Activated CD4-positive, alpha-beta memory T cell treated with anti-CD3 and anti-CD28 coated beads for 36 hours (primary cell): Measurements from ENCODE around the gene CNIH1. TPM values are rescaled to one million over a fixed set of nuclear protein-coding genes. Genes with fewer than 3 reads are reported as not detected.
"Not testable (repeated sequence)": the region's sequence is repeated elsewhere in the genome, so short reads cannot be mapped to it uniquely, and the experiment has no call there.

Experiments
- CTCF ChIA-PET: fragments of 350-600 bp; sonication (Branson Sonifier 250); formaldehyde crosslinking; loops from one replicate; lab custom pipeline; 2021; ENCODE audit warnings: antibody characterized with exemption, inconsistent platforms; lab: Charles Lee
- POLR2A ChIA-PET: fragments of 350-600 bp; sonication (Branson Sonifier 250); formaldehyde crosslinking; loops from one replicate; lab custom pipeline; 2021; ENCODE audit warnings: antibody characterized with exemption; lab: Charles Lee
- DNase-seq: peaks from one replicate; pipeline ENCODE4 v3.0.0-alpha.2; 2020
- H3K27ac Mint-ChIP-seq: one replicate; pipeline ENCODE4 v1.8.0; 2021; ENCODE audit warnings: mixed read lengths
- H3K27me3 Mint-ChIP-seq: one replicate; pipeline ENCODE4 v1.8.0; 2021; ENCODE audit warnings: mixed read lengths
- H3K36me3 Mint-ChIP-seq: one replicate; pipeline ENCODE4 v1.8.0; 2021; ENCODE audit warnings: mixed read lengths
- H3K4me1 Mint-ChIP-seq: one replicate; pipeline ENCODE4 v1.8.0; 2021; ENCODE audit warnings: low read depth, mixed read lengths
- H3K4me3 Mint-ChIP-seq: one replicate; pipeline ENCODE4 v1.8.0; 2021; ENCODE audit warnings: mild to moderate bottlenecking, mixed read lengths
- H3K9me3 Mint-ChIP-seq: one replicate; pipeline ENCODE4 v1.8.0; 2021; ENCODE audit warnings: mixed read lengths
- intact Hi-C: fragments of 100-400 bp; cut with micrococcal nuclease; formaldehyde crosslinking; loops from one replicate; pipeline ENCODE4 v1.15.1; 2023
- total RNA-seq, 2 experiments: library from RNA; stranded (reverse); gene quantifications; one replicate each; pipeline ENCODE4 v1.2.3, GENCODE V29; 2021

The CNIH1 gene
- total RNA-seq, 2 experiments from 2014 or later = 84.2 to 89.9 TPM

DNA sequence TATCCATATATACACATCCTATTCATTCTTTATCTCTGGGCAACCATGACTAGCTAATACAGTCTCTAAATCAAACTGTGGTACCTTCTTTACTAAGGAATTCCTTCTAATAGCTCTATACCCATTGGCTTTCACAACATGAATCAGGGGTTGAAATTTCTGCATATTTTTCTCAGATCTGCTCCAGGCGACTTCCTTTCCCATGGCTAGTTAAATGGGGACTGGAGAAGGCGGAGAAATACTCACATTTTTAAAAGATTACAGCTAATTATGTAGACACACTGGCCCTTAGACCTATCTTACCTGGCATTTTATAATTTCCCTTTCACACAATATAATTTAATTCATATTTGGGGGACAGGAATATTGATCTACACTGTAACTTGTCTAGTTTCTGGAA lies 45.5 kb downstream of the CNIH1 start:
- Mint-ChIP-seq H3K4me3 (no peak overlapping the region), H3K27ac (no peak overlapping the region), H3K4me1 (peaks cover 17% of the 10 kb centered on the region), H3K9me3 (no peaks in the 10 kb centered on the region), H3K27me3 (peaks cover under 1% of the 10 kb centered on the region), H3K36me3 (peaks cover 1% of the 10 kb centered on the region)
- DNase-seq = no peak
- intact Hi-C loops = loop anchor here (1.0 to 2.0 kb wide), 5 partner anchors 40 to 507 kb away; partner anchors contain the start of genes CGRRF1, CNIH1, GCH1 and GMFB
- POLR2A ChIA-PET = interaction anchor here (1.9 kb wide), 1 partner anchor 381 kb away, joined by 4 read pairs; no protein-coding TSS in a partner anchor
- CTCF ChIA-PET = interaction anchor here (0.9 to 1.4 kb wide), 2 partner anchors 33 to 379 kb away, joined by 3 read pairs; no protein-coding TSS in a partner anchor

DNA sequence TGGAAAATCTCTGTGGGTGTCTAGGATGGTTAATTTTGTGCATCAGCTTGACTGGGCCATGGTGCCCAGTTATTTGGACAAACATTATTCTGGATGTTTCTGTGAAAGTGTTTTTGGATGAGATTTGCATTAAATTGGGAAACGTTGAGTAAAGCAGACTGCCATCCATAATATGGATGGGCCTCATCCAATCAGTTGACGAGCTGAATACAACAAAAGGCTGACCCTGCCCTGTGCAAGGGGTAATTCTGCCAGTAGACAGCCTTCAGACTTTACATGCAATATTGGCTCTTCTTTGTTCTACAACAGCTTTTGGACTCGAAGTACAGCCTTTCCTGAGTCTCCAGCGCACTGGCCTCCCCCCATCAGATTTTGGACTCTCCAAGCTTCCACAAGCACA lies 45.9 kb downstream of the CNIH1 start:
- ChIA-PET CTCF (interaction anchor here (0.9 kb wide), 1 partner anchor 379 kb away, joined by 3 read pairs; no protein-coding TSS in a partner anchor), POLR2A (interaction anchor here (1.9 kb wide), 1 partner anchor 381 kb away, joined by 4 read pairs; no protein-coding TSS in a partner anchor)
- no peak overlapping the region for H3K27ac Mint-ChIP-seq
- peaks cover 17% of the 10 kb centered on the region for H3K4me1 Mint-ChIP-seq
- intact Hi-C loops = no loop called here
- no peak overlapping the region for H3K4me3 Mint-ChIP-seq
- H3K27me3 Mint-ChIP-seq = peaks cover 1% of the 10 kb centered on the region
- H3K9me3 Mint-ChIP-seq = no peaks in the 10 kb centered on the region
- no peak for DNase-seq
- peaks cover 1% of the 10 kb centered on the region for H3K36me3 Mint-ChIP-seq

DNA sequence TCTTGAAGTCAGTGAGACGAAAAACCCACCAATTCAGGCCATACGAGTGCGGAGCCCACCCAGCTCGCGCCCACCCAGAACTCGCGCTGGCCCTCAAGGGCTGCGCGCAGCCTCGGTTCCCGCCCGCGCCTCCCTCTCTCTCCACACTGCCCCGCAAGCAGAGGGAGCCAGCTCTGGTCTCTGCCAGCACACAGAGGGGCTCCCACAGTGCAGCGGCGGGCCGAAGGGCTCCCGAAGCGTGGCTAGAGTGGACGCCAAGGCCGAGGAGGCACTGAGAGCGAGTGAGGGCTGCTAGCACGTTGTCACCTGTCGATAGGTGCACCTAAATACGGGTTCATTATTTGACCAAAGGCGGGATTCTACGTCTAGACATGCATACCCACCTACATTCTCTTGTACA lies 46.6 kb downstream of the CNIH1 start:
- POLR2A ChIA-PET = no interaction called here
- Mint-ChIP-seq H3K9me3 (no peaks in the 10 kb centered on the region), H3K4me1 (peaks cover 17% of the 10 kb centered on the region), H3K27me3 (peaks cover 1% of the 10 kb centered on the region), H3K27ac (no peak overlapping the region), H3K36me3 (peaks cover 1% of the 10 kb centered on the region), H3K4me3 (no peak overlapping the region)
- no peak for DNase-seq
- intact Hi-C loops = no loop called here
- CTCF ChIA-PET = interaction anchor here (1.1 kb wide), 1 partner anchor 13 kb away, joined by 3 read pairs; no protein-coding TSS in a partner anchor

DNA sequence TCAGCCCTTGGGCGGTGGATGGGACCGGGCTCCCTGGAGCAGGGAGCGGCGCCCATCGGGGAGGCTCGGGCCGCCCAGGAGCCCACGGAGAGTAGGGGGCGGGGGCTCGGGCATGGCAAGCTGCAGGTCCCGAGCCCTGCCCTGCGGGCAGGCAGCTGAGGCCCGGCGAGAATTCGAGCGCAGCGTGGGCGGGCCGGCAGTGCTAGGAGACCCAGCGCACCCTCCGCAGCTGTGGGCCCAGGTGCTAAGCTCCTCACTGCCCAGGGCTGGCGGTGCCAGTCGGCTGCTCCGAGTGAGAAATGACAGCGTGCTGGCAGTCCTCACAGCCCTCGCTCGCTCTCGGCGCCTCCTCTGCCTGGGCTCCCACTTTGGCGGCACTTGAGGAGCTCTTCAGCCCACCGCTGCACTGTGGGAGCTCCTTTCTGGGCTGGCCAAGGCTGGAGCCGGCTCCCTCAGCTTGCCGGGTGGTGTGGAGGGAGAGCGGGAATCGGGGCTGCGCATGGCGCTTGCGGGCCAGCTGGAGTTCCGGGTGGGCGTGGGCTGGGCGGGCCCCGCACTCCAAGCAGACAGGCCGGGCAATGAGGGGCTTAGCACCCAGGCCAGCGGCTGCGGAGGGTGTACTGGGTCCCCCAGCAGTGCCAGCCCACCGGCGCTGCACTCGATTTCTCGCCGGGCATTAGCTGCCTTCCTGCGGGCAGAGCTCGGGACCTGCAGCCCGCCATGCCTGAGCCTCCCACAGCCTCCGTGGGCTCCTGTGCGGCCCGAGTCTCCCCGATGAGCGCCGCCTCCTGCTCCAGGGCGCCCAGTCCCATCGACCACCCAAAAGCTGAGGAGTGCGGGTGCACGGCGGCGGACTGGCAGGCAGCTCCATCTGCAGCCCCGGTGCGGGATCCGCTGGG lies 47.9 kb downstream of the CNIH1 start:
- H3K9me3 Mint-ChIP-seq, H3K27ac Mint-ChIP-seq, H3K27me3 Mint-ChIP-seq, DNase-seq, H3K36me3 Mint-ChIP-seq, intact Hi-C loops, POLR2A ChIA-PET, H3K4me3 Mint-ChIP-seq, H3K4me1 Mint-ChIP-seq: not testable (repeated sequence)
- CTCF ChIA-PET = interaction anchor here (1.1 kb wide), 1 partner anchor 12 kb away, joined by 3 read pairs; no protein-coding TSS in a partner anchor

DNA sequence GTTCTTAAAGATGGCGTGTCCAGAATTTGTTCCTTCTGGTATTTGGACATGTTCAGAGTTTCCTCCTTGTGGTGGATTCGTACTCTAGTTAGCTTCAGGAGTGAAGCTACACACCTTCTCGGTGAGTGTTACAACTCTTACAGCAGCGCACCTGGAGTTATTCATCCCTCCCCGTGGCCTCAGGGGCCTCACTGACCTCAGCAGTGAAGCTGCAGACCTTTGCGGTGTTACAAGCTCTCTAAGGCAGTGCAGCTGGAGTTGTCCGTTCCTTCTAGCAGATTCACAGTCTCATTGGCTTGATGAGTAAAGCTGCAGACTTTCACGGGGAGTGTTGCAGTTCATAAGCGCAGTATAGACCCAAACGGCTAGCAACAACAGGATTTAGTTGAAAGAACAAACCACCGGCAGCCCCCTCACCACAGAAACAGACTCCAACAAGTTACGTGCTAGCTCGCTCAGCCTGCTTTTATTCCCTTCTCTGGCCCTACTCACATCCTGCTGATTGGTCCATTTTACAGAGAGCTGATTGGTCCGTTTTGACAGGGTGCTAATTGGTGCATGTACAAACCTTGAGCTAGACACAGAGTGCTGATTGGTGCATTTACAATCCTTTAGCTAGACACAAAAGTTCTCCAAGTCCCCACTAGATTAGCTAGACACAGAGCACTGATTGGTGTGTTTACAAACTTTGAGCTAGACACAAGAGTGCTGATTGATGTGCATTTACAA lies 48.9 kb downstream of the CNIH1 start:
- H3K27me3 Mint-ChIP-seq = peaks cover 9% of the 10 kb centered on the region
- H3K9me3 Mint-ChIP-seq = no peaks in the 10 kb centered on the region
- ChIA-PET CTCF (no interaction called here), POLR2A (no interaction called here)
- no peaks in the 10 kb centered on the region for H3K36me3 Mint-ChIP-seq
- no peak overlapping the region for H3K4me3 Mint-ChIP-seq
- no peak overlapping the region for H3K27ac Mint-ChIP-seq
- intact Hi-C loops = no loop called here
- H3K4me1 Mint-ChIP-seq = peaks cover under 1% of the 10 kb centered on the region
- no peak for DNase-seq

DNA sequence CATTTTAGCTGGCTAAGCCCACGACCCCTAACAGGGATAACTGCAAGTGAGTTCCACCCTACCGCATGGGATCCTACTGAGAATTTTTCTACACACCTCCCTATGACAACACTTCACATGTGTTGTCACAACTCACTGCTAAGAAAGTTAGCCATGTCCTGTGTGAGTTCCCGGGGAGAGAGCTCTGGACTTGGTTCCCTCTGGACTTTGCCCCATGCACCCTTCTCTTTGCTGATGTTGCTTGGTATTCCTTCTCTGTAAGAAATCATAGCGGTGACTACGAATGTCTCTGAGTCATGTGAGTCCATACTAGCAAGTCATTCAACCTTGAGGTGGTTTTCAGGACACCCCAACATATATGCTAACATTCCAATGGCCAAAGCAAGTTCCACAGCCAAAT lies 53.8 kb downstream of the CNIH1 start:
- H3K4me3 Mint-ChIP-seq = no peak overlapping the region
- ChIA-PET CTCF (no interaction called here), POLR2A (no interaction called here)
- H3K9me3 Mint-ChIP-seq = no peaks in the 10 kb centered on the region
- peaks cover 12% of the 10 kb centered on the region for H3K27me3 Mint-ChIP-seq
- no peaks in the 10 kb centered on the region for H3K4me1 Mint-ChIP-seq
- no peak for DNase-seq
- H3K36me3 Mint-ChIP-seq = no peaks in the 10 kb centered on the region
- no peak overlapping the region for H3K27ac Mint-ChIP-seq
- intact Hi-C loops = no loop called here

DNA sequence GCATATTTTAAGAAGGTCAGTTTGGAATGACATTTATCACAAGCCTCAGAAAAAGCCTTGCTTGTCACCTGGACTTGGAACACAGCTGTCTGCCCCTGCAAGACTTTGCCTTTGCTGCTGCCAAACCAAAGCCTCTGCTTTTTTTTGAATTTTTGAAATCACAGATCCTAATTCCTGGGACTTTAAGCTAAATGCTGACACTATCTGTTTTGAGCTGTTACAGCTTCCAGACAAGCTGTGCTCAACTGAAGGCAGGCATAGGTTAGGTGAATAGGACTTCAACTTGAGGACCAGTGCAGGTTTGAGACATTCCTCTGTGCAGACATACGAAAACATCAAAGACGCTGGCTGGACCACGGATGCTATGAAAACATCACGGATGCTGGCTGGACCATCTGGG lies 55.6 kb downstream of the CNIH1 start:
- CTCF ChIA-PET = no interaction called here
- Mint-ChIP-seq H3K4me3 (no peak overlapping the region), H3K27ac (no peak overlapping the region), H3K9me3 (peaks cover 2% of the 10 kb centered on the region), H3K27me3 (peaks cover 11% of the 10 kb centered on the region), H3K36me3 (no peaks in the 10 kb centered on the region), H3K4me1 (no peaks in the 10 kb centered on the region)
- intact Hi-C loops = no loop called here
- no peak for DNase-seq
- POLR2A ChIA-PET = no interaction called here

DNA sequence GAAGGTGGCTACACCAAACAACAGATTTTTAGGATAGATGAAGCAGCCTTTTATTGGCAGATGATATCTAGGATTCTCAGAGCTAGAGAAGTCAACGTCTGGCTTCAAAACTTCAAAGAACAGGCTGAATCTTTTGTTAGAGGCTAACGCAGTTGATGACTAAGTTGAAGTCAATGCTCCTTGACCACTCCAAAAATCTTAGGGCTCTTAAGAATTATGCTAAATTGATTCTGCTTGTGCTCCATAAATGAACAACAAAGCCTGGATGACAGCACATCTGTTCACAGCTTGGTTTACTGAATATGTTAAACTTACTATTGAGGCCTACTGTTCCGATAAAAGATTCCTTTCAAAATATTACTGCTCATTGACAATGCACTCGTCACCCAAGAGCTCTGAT lies 57.3 kb downstream of the CNIH1 start:
- Mint-ChIP-seq H3K27ac (no peak overlapping the region), H3K9me3 (peaks cover 2% of the 10 kb centered on the region), H3K27me3 (peaks cover 13% of the 10 kb centered on the region), H3K4me1 (no peaks in the 10 kb centered on the region), H3K36me3 (no peaks in the 10 kb centered on the region), H3K4me3 (no peak overlapping the region)
- ChIA-PET POLR2A (no interaction called here), CTCF (interaction anchor here (1.2 kb wide), 1 partner anchor 36 kb away, joined by 3 read pairs; no protein-coding TSS in a partner anchor)
- no peak for DNase-seq
- intact Hi-C loops = no loop called here

DNA sequence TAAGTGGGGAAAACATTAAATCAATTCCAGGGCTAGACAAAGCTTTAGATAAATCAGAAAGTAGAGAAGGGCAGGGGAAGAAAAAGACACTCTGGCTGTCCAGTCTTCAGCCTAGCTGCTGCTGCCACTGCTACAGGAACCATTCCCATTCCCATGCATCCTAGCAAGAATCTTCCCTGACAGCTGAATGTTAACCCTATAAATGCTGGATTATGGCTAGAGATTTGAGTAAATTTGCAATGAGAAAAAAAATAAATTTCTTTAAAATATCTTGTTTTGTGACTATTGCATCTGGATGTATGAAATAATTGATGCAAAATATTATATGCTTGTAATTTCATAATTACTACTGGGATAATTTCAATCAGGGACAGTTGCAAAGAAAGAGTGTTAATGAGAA lies 59.4 kb downstream of the CNIH1 start:
- H3K36me3 Mint-ChIP-seq = no peaks in the 10 kb centered on the region
- peaks cover 2% of the 10 kb centered on the region for H3K9me3 Mint-ChIP-seq
- POLR2A ChIA-PET = no interaction called here
- H3K27ac Mint-ChIP-seq = no peak overlapping the region
- CTCF ChIA-PET = interaction anchor here (0.6 to 1.1 kb wide), 2 partner anchors 12 to 310 kb away, joined by 3 read pairs; no protein-coding TSS in a partner anchor
- no peak for DNase-seq
- no peak overlapping the region for H3K4me3 Mint-ChIP-seq
- H3K27me3 Mint-ChIP-seq = peaks cover 6% of the 10 kb centered on the region
- no peaks in the 10 kb centered on the region for H3K4me1 Mint-ChIP-seq
- intact Hi-C loops = no loop called here

DNA sequence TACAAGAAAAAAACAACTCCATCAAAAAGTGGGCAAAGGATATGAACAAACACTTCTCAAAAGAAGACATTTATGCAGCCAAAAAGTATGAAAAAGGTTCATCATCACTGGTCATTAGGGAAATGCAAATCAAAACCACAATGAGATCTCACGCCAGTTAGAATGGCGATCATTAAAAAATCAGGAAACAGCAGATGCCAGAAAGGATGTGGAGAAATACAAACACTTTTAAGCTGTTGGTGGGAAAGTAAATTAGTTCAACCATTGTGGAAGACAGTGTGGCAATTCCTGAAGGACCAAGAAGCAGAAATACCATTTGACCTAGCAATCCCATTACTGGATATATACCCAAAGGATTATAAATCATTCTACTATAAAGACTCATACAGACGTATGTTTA lies 60.6 kb downstream of the CNIH1 start:
- H3K9me3 Mint-ChIP-seq, intact Hi-C loops, H3K27ac Mint-ChIP-seq, DNase-seq, H3K36me3 Mint-ChIP-seq, H3K27me3 Mint-ChIP-seq, POLR2A ChIA-PET, H3K4me1 Mint-ChIP-seq, CTCF ChIA-PET, H3K4me3 Mint-ChIP-seq: not testable (repeated sequence)

DNA sequence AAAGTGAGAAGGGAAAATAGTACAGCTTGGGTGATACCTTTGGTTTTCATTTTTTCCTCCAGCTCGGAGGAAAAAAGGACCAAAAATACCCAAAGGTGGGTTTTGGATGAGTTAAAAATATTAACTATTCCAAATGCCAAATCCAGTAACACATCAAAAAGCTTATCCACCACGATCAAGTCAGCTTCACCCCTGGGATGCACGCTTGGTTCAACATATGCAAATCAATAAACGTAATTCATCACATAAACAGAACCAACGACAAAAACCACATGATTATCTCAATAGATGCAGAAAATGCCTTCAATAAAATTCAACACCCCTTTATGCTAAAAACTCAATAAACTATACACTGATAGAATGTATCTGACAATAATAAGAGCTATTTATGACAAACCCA lies 62.3 kb downstream of the CNIH1 start:
- CTCF ChIA-PET = not testable (repeated sequence)

DNA sequence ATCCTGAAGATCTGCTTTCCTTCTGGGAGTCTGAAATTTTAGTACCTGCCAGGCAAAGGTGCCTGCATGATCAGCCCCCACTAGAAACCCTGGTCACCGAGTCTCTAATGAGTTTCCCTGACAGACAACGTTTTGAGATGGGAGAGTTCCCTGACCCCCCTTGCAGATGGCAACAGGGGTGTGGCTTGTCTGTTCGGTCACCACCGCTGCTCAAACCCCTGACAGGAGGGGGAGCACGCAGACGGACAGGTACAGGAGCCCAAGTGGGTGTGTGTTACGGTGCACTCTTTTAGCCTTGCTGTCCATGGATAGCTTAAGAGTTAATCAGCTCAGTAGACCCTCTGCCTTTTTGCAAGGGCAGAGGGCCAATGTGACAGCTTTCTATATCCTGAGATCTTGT lies 63.7 kb downstream of the CNIH1 start:
- Mint-ChIP-seq H3K36me3 (no peaks in the 10 kb centered on the region), H3K4me1 (no peaks in the 10 kb centered on the region), H3K9me3 (peaks cover 2% of the 10 kb centered on the region), H3K27me3 (peaks cover 7% of the 10 kb centered on the region), H3K27ac (no peak overlapping the region), H3K4me3 (no peak overlapping the region)
- ChIA-PET CTCF (no interaction called here), POLR2A (no interaction called here)
- intact Hi-C loops = no loop called here
- DNase-seq = no peak

More for the DNA sequence above, 62.3 kb downstream of the CNIH1 start:
- POLR2A ChIA-PET, H3K36me3 Mint-ChIP-seq, H3K27ac Mint-ChIP-seq, intact Hi-C loops, H3K27me3 Mint-ChIP-seq, H3K4me3 Mint-ChIP-seq, DNase-seq, H3K4me1 Mint-ChIP-seq, H3K9me3 Mint-ChIP-seq: not testable (repeated sequence)
